ENCODE data around the gene FADS6. TPM values are rescaled to one million over a fixed set of nuclear protein-coding genes. Genes with fewer than 3 reads are reported as not detected.

The FADS6 gene
- total RNA-seq, 1 experiment from 2014 or later = not detected

- Histone ChIP-seq H3K4me3 (no peak overlapping the region), H3K36me3 (0 out of 2 replicates have a peak, but pooled peaks cover 3% of the 10 kb centered on the region), H3K9me3 (no peaks in the 10 kb centered on the region), H3K27me3 (peaks cover 12% of the 10 kb centered on the region)
- DNase-seq = no peak
Observed at GRCh38 chr17:74865504-74866197, 27.8 kb downstream of the FADS6 start.

GRCh38 chr17:74864866-74865395, 28.5 kb downstream of the FADS6 start:
- DNase-seq = peak; percentile 49
- Histone ChIP-seq H3K4me3 (no peak overlapping the region), H3K27me3 (peaks cover 19% of the 10 kb centered on the region), H3K36me3 (0 out of 2 replicates have a peak, but pooled peaks cover 3% of the 10 kb centered on the region), H3K9me3 (no peaks in the 10 kb centered on the region)

GRCh38 chr17:74864297-74864865, 29.1 kb downstream of the FADS6 start:
- peaks cover 23% of the 10 kb centered on the region for H3K27me3 ChIP-seq
- DNase-seq = no peak
- 0 out of 2 replicates have a peak, but pooled peaks cover 3% of the 10 kb centered on the region for H3K36me3 ChIP-seq
- H3K4me3 ChIP-seq = no peak overlapping the region
- no peaks in the 10 kb centered on the region for H3K9me3 ChIP-seq

- Histone ChIP-seq H3K9me3 (no peaks in the 10 kb centered on the region), H3K36me3 (0 out of 2 replicates have a peak, but pooled peaks cover 3% of the 10 kb centered on the region), H3K4me3 (no peak overlapping the region), H3K27me3 (peaks cover 30% of the 10 kb centered on the region)
- DNase-seq = no peak
Observed at GRCh38 chr17:74863420-74864296, 29.8 kb downstream of the FADS6 start.

- DNase-seq = no peak
- Histone ChIP-seq H3K9me3 (no peaks in the 10 kb centered on the region), H3K27me3 (peaks cover 33% of the 10 kb centered on the region), H3K4me3 (no peak overlapping the region), H3K36me3 (0 out of 2 replicates have a peak, but pooled peaks cover 3% of the 10 kb centered on the region)
Observed at GRCh38 chr17:74862919-74863318, 30.5 kb downstream of the FADS6 start.

GRCh38 chr17:74862108-74862901, 31.1 kb downstream of the FADS6 start:
- H3K4me3 ChIP-seq = no peak overlapping the region
- H3K27me3 ChIP-seq = peaks cover 39% of the 10 kb centered on the region
- H3K9me3 ChIP-seq = no peaks in the 10 kb centered on the region
- DNase-seq = peak; percentile 52
- 0 out of 2 replicates have a peak, but pooled peaks cover 3% of the 10 kb centered on the region for H3K36me3 ChIP-seq

GRCh38 chr17:74861662-74862107, 31.7 kb downstream of the FADS6 start:
- Histone ChIP-seq H3K4me3 (no peak overlapping the region), H3K27me3 (peaks cover 45% of the 10 kb centered on the region), H3K36me3 (0 out of 2 replicates have a peak, but pooled peaks cover 3% of the 10 kb centered on the region), H3K9me3 (no peaks in the 10 kb centered on the region)
- no peak for DNase-seq

GRCh38 chr17:74860872-74861661, 32.4 kb downstream of the FADS6 start:
- no peaks in the 10 kb centered on the region for H3K9me3 ChIP-seq
- H3K27me3 ChIP-seq = peaks cover 46% of the 10 kb centered on the region
- no peak overlapping the region for H3K4me3 ChIP-seq
- no peak for DNase-seq
- H3K36me3 ChIP-seq = 0 out of 2 replicates have a peak, but pooled peaks cover 3% of the 10 kb centered on the region

- H3K36me3 ChIP-seq = 0 out of 2 replicates have a peak, but pooled peaks cover 3% of the 10 kb centered on the region
- no peaks in the 10 kb centered on the region for H3K9me3 ChIP-seq
- DNase-seq = no peak
- no peak overlapping the region for H3K4me3 ChIP-seq
- H3K27me3 ChIP-seq = peaks cover 46% of the 10 kb centered on the region
Observed at GRCh38 chr17:74860229-74860871, 33.1 kb downstream of the FADS6 start.

- DNase-seq = no peak
- H3K4me3 ChIP-seq = no peak within 1 kb of the TSS
- peaks cover 46% of the 10 kb centered on the region for H3K27me3 ChIP-seq
- no peaks in the 10 kb centered on the region for H3K9me3 ChIP-seq
- 0 out of 2 replicates have a peak, but pooled peaks cover 3% of the 10 kb centered on the region for H3K36me3 ChIP-seq
Observed at GRCh38 chr17:74859459-74860228, 33.8 kb downstream of the FADS6 start, which contains the start of gene GRIN2C. Gene GRIN2C (minus strand): TSS chr17:74859885. CDS start chr17:74855092, 4,793 bp downstream.

- Histone ChIP-seq H3K36me3 (0 out of 2 replicates have a peak, but pooled peaks cover 2% of the 10 kb centered on the region), H3K27me3 (peaks cover 48% of the 10 kb centered on the region), H3K9me3 (no peaks in the 10 kb centered on the region), H3K4me3 (no peak overlapping the region)
- no peak for DNase-seq
Observed at GRCh38 chr17:74858672-74859458, 34.6 kb downstream of the FADS6 start.

- peaks cover 65% of the 10 kb centered on the region for H3K27me3 ChIP-seq
- H3K36me3 ChIP-seq = no peaks in the 10 kb centered on the region
- H3K9me3 ChIP-seq = no peaks in the 10 kb centered on the region
- no peak overlapping the region for H3K4me3 ChIP-seq
- no peak for DNase-seq
Observed at GRCh38 chr17:74857191-74857590, 36.2 kb downstream of the FADS6 start.

GRCh38 chr17:74856112-74856511, 37.3 kb downstream of the FADS6 start:
- H3K27me3 ChIP-seq = peaks cover 69% of the 10 kb centered on the region
- H3K9me3 ChIP-seq = no peaks in the 10 kb centered on the region
- no peak overlapping the region for H3K4me3 ChIP-seq
- no peak for DNase-seq
- no peaks in the 10 kb centered on the region for H3K36me3 ChIP-seq
